Stimulated activated CD4-positive, alpha-beta T cell treated with anti-CD3 and anti-CD28 coated beads, Interleukin-4, amount 100 ng/mL, for 48 hours (primary cell): ENCODE data around the gene IL6.
"Not testable (repeated sequence)": the region's sequence is repeated elsewhere in the genome, so short reads cannot be mapped to it uniquely, and the experiment has no call there.

Source experiments
- DNase-seq, 2 donors: peaks; one replicate each; pipeline ENCODE4 v3.0.0-alpha.2; 2020; ENCODE audit warnings: low read depth in 2 of 2

The IL6 gene

DNA sequence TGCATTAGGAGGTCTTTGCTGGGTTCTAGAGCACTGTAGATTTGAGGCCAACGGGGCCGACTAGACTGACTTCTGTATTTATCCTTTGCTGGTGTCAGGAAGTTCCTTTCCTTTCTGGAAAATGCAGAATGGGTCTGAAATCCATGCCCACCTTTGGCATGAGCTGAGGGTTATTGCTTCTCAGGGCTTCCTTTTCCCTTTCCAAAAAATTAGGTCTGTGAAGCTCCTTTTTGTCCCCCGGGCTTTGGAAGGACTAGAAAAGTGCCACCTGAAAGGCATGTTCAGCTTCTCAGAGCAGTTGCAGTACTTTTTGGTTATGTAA lies 675 bp downstream of the IL6 start:
- DNase-seq, result no peak

DNA sequence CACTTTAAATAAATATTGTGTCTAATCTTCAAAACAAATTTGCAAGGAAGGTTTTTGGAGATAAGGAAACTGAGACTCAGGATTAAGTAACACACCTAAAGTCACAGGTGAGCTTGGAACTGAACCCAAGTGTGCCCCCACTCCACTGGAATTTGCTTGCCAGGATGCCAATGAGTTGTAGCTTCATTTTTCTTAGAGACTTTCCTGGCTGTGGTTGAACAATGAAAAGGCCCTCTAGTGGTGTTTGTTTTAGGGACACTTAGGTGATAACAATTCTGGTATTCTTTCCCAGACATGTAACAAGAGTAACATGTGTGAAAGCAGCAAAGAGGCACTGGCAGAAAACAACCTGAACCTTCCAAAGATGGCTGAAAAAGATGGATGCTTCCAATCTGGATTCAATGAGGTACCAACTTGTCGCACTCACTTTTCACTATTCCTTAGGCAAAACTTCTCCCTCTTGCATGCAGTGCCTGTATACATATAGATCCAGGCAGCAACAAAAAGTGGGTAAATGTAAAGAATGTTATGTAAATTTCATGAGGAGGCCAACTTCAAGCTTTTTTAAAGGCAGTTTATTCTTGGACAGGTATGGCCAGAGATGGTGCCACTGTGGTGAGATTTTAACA lies 1.5 kb downstream of the IL6 start:
- no peak for DNase-seq

DNA sequence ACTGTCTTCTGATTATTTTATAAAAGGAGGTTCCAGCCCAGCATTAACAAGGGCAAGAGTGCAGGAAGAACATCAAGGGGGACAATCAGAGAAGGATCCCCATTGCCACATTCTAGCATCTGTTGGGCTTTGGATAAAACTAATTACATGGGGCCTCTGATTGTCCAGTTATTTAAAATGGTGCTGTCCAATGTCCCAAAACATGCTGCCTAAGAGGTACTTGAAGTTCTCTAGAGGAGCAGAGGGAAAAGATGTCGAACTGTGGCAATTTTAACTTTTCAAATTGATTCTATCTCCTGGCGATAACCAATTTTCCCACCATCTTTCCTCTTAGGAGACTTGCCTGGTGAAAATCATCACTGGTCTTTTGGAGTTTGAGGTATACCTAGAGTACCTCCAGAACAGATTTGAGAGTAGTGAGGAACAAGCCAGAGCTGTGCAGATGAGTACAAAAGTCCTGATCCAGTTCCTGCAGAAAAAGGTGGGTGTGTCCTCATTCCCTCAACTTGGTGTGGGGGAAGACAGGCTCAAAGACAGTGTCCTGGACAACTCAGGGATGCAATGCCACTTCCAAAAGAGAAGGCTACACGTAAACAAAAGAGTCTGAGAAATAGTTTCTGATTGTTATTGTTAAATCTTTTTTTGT lies 2.3 kb downstream of the IL6 start:
- DNase-seq, result no peak

DNA sequence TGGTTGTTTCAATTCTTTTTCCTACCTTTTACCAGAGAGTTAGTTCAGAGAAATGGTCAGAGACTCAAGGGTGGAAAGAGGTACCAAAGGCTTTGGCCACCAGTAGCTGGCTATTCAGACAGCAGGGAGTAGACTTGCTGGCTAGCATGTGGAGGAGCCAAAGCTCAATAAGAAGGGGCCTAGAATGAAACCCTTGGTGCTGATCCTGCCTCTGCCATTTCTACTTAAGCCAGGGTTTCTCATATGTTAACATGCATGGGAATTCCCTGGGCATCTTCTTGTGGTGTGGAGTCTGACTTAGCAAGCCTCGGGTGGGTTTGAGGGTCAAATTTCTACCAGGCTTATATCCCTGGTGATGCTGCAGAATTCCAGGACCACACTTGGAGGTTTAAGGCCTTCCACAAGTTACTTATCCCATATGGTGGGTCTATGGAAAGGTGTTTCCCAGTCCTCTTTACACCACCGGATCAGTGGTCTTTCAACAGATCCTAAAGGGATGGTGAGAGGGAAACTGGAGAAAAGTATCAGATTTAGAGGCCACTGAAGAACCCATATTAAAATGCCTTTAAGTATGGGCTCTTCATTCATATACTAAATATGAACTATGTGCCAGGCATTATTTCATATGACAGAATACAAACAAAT lies 3.2 kb downstream of the IL6 start:
- DNase-seq, result no peak

DNA sequence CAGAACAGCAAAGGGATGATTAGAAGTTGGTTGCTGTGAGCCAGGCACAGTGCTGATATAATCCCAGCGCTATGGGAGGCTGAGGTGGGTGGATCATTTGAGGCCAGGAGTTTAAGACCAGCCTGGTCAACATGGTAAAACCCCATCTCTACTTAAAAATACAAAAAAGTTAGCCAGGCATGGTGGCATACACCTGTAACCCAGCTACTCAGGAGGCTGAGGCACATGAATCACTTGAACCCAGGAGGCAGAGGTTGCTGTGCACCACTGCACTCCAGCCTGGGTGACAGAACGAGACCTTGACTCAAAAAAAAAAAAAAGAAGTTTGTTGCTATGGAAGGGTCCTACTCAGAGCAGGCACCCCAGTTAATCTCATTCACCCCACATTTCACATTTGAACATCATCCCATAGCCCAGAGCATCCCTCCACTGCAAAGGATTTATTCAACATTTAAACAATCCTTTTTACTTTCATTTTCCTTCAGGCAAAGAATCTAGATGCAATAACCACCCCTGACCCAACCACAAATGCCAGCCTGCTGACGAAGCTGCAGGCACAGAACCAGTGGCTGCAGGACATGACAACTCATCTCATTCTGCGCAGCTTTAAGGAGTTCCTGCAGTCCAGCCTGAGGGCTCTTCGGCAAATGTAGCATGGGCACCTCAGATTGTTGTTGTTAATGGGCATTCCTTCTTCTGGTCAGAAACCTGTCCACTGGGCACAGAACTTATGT lies 4.1 kb downstream of the IL6 start:
- DNase-seq, result no peak

DNA sequence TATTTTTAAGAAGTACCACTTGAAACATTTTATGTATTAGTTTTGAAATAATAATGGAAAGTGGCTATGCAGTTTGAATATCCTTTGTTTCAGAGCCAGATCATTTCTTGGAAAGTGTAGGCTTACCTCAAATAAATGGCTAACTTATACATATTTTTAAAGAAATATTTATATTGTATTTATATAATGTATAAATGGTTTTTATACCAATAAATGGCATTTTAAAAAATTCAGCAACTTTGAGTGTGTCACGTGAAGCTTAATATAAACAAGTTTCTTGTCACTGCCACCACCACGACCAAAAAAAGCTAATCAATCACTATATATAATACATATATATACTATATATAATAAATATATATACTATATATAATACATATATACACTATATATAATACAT lies 4.8 kb downstream of the IL6 start:
- no peak for DNase-seq

DNA sequence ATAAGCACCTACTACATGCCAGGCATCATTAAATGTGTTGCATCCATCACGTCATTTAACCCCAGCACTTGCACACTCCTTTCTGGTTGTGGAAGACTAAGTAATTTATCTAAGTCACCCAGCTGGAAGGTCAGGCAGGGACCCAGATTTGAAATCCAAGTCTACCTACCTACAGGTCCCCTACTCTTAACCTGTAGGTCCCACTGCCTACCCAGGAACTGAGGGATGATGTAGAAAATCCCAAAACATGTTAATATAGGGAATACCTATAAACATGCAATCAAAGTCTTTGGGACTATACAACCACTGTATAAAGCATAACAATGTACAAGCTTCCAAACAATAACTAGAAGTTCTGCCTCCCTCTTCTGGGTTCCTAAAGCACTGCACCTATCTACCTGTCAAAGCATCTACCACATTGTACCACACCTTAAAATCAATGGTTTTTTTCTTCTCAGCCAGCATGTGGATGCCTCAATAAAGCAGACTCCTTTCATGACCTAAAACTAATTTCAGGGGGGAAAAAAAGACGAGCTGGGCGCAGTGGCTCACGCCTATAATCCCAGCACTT lies 5.6 kb downstream of the IL6 start:
- DNase-seq, result no peak

DNA sequence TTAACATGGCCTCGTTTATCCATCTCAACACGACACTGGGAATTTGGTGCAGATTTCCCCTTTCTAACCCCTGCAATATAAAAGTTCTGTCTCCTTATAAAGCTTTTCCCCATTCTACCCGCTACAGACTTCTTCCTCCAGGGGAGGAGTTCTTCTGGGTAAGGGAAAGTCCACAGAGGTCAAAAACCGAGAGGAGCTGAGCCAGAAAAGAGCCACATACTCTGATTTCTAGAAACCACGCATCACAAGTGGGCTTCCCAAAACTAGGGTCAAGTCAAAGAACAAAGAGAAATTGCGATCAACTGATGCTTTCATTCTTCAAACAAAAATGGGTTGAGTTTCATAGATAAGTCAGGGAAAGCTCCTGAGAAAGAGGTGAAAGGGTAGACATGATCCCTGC lies 6.8 kb downstream of the IL6 start:
- DNase-seq, result no peak

DNA sequence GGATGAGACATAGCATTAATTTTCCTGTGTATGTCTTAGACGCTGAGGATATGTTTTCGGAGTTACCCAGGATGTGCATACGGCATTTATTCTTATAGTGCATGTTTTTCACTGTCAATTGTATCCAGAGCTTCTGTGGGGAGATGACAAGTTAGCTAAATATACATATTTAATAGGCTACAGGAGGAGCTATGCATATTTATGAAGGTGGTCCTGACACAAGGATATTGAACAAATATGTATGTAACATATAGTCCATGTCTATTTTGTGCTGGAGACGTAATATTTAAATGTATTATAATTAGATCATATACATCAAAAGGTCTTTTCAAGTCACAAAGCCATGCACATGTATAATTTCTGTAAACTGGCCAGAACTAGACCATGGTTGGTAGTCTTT lies 16.0 kb downstream of the IL6 start:
- no peak for DNase-seq

DNA sequence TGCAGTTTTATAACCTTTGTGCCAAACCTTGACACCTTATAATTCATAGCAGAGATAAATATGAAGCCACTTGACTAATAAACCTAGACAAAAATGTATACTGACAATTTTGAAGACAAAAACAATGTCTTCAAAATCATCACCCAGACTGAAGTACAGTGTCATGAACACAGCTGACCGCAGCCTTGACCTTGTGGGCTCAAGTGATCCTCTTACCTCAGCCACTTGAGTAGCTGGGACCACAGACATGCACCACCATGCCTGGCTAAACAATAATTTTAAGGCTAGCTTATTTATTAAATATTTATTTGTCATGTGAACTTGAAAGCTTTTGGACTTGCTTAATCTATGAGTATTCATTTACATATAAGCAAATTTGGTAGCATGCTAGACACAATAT lies 24.3 kb downstream of the IL6 start:
- DNase-seq, result no peak

DNA sequence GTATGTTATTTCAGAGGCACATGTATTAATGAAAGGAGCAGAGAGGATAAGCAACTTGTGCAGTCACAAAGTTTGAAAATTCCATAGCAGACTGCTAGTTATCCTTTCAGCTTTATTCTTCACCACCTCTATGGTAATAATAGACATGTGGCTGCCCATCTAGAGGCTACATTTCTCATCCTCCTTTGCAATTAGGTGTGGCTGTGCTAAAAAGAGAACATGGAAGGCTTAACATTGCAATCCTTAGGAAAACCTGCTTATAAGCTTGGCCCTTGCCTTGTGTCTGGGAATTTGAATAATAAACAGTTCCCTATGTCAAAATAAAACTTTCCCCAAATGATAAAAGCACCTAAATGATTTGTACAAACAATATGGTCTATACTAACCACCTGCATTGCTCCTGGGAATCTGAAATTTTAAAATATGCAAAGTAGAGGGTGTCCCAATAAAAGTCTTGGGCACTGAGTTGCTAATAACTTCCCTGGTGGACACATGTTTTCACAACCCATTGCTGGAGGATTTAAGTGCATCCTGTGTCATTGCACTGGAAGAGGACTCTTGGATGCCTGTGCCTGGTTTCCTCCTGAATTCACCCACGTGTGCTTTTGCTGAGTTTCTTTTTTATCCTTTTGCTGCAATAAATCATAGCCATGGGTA lies 30.5 kb downstream of the IL6 start:
- DNase-seq, result no peak

DNA sequence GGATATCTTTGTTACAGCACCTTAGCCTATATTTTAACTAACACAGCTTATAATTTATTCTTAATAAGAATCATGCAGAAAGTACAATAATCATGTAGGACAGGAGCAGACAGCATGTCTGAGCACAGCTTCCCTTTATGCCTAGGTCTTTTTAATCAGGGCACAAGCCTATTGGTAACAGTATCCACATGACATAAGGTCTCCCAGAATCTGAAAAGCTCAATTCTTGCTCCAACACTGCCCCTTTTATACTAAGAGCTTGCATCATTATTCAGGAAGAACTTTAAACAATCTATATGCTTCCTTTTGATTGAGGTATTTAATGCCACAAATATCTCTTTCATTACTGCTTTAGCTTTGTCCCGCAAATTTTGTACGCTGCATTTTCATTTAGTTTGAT lies 31.6 kb downstream of the IL6 start:
- no peak for DNase-seq

DNA sequence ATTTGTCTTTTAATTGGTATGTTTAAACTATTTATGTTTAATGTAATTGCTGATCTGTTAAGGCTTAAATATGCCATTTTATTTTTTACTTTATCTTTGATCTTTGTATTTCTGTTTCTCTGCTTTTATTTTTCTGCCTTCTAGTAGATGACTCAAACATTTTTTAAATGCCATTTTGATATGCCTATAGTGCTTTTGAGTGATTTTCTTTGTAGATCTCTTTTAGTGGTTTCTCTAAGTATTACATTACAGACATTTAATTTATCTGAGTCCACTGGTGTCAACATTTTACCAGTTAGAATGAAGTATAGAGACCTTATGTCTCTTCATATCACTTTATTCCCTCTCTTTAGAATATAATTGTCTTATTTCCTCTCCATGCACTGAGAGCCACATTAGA lies 32.7 kb downstream of the IL6 start:
- DNase-seq, result no peak

DNA sequence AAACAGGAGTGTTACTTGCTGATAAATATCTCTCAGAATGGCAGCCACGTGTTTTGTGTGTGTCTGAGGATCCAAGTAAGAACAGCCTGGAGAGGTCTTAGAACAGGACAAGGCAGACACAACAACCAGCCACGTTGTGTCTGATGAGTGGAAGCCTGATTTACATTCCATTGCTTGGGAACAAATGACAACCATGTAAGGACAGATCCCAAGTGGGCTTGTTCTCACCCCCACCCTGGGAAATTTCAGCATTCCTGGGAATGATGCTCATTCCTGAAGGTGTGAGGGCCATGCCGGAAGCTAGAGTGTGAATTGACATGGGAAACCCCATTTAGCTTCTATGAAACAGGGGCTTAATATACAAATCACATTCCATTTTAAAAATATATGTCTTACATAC lies 35.9 kb downstream of the IL6 start:
- no peak for DNase-seq

DNA sequence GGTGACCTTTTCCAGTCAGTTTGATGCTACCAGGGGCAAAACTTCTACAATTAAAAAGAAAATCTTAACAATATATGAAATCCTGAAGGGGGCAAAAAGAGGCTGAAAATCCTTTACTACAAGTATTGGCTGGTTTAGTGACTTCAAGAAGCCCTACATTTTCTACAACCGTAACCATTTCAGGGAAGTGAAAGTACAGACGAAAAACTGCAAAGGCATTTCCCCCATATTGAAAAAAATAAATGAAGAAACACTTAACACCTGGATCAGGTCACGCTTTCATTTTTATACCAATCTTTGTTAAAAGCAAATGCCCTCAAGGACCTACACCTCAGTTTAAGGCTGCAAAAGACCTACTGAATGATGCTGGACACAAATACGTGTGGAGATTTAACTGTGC lies 38.6 kb downstream of the IL6 start:
- no peak for DNase-seq

DNA sequence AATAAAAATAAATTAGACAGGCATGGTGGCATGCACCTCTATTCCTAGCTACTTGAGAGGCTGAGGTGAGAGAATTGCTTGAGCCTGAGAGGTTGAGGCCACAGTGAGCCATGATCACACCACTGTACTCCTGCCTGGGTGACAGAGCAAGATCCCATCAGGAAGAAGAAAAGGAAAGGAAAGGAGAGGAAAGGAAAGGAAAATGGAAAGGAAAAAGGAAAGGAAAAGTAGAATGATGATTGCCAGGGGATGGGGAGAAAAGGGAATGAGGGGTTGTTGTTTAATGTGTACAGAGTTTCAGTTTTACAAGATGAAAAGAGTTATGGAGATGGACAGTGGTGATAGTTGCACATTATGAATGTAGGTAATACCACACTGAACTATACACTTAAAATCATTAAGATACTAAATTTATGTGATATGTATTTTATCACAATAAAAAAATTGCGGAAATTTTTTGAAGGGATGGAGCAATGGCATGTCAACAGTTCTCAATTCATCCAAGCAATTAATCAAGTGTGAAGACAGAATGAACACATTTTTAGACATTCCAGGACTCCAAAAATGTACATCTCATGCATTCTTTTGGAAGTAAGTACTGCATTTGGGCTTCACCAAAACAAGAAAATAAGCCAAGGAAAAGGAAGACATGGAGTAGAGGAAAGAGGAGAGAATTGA lies 44.3 kb downstream of the IL6 start:
- no peak for DNase-seq

DNA sequence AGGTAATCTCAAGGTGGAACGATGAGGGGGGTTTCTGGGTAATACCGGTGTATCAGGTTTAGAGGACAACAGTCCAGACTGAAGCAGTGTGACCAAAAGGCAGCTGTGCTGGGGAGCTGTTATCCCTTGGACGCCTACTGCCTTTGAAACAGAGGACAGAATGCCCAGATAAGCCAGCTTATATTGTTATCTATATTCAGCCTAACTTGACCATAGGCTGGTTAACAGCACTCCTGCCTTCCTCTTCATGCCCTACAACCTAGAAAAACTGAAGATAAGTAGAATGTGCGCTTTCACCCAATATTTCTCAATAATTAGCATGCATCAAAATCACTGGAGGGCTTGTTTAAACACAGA lies 44.9 kb downstream of the IL6 start:
- no peak for DNase-seq

DNA sequence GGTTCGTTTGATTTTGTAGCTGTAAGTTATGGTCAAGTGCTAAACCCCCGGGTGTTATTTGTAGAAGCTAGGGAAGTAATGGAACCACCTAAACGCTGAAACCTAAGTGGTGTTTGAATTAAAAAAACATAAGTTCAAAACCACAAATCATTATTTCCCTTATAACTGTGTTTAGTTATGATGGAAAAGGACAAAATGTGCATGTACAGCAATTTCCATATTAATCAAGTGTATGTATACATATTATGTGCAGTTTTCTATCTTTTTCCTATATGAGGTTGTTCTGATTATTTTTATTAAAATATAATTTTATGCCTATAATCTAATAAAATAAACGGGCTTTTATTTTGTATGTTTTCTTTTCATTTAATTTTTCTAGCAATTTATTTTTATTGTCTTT lies 45.9 kb downstream of the IL6 start:
- no peak for DNase-seq

DNA sequence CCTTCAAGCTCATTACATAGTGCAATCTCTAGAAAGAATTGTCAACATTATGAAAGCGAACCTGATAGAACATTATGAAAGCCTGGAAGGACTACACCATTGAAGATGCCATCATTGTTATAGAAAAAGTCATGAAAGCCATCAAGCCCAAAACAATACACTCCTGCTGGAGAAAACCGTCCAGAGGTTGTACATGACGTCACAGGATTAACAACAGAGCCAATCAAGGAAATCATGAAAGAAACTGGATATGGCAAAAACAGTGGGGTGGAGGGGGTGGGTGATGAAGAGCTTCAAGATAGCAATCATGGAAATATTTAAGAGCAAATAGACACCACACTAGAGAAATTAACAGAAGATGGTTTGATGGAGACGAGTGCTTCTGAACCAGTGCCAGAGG lies 50.0 kb downstream of the IL6 start:
- DNase-seq, result no peak

DNA sequence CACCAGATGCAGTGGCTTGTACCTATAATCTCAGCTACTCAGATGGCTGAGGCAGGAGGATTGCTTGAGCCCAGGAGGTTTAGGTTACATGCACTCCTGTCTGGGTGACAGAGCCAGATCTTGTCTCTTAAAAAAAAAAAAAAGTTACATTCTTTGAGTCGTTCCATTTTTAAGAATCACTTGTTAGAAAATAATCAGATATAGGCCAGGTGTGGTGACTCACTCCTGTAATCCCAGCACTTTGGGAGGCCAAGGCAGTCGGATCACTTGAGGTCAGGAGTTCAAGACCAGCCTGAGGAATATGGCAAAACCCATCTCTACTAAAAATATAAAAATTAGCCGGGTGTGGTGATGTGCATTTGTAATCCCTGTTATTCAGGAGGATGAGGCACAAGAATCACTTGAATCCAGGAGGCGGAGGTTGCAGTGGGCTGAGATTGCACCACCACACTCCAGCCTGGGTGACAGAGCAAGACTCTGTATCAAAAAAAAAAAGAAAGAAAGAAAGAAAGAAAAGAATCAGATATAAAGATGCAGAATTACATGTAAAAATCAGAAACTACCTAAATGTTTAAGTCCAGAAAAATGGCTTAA lies 52.8 kb downstream of the IL6 start:
- DNase-seq, result not testable (repeated sequence)

DNA sequence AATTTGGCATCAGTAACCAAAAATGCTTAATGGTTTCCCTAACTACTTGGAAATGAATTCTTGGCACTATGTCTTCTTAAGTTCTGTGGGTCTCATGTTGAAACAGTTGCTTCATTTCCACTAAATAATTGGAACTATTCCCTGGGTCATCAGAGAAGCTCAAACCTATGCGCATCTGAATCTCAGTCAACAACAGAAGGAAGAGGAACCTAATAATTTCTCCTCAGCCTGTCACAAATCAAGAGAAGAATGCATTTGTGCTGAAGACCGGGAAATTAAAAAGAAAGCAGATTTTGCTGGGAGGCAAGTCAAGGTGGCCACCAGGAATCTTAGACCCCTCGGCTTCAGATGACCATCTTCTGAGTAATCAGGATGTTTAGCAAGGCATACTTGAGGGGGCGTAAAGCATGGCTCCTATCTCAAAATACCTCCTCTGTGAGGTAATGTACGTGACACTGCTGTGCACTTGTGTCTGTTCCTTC lies 54.3 kb downstream of the IL6 start:
- DNase-seq, result no peak
